BE2C (cell line): ENCODE measurements around the gene RASAL3.

ENCODE experiments used
- DNase-seq: peaks from one replicate; pipeline ENCODE4 v3.0.0-alpha.2; 2020
- H3K27me3 ChIP-seq: fragments of 250-450 bp; sonication (Bioruptor Pico); 2 replicates; pipeline ENCODE4 v1.5.1; 2020; ENCODE audit warnings: mild to moderate bottlenecking
- H3K36me3 ChIP-seq: fragments of 250-450 bp; sonication (Bioruptor Pico); 2 replicates; pipeline ENCODE4 v1.5.1; 2020; ENCODE audit warnings: mild to moderate bottlenecking
- H3K4me1 ChIP-seq: fragments of 250-450 bp; sonication (Bioruptor Pico); 2 replicates; pipeline ENCODE4 v1.5.1; 2020
- H3K4me3 ChIP-seq: 2 replicates; pipeline ENCODE4 v1.5.1; 2011; ENCODE audit warnings: low read depth, low read length
- H3K9me3 ChIP-seq: fragments of 250-450 bp; sonication (Bioruptor Pico); 2 replicates; pipeline ENCODE4 v1.5.1; 2020
- TF ChIP-seq, protein P1 (sequence below): IDR thresholded peaks from 2 replicates; pipeline ENCODE4 v1.5.1; 2012; ENCODE audit warnings: mild to moderate bottlenecking, low read depth, low read length

RASAL3 gene

DNA sequence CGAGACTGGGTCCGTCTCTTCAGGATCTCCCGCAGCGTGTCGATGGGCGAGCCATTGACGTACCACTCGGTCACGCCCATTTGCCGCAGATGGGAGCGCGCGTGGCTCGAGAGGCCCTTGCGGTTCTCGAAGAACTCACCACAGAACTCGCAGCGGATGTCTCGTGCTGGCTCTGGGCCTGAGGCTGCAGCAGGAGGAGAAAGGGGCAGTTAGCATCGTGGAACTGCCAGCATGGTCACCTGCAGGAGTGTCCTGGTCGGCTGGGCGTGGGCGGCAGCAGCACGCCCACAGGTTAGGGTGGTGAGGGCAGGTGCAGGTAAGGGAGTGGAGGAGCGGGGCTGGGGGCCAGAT, 37.0 kb downstream of the RASAL3 start:
- H3K9me3 ChIP-seq = no peaks in the 10 kb centered on the region; the same call in 1 of the 2 replicates
- no peaks in the 10 kb centered on the region for H3K27me3 ChIP-seq
- peaks cover 84% of the 10 kb centered on the region for H3K36me3 ChIP-seq
- no peak for DNase-seq
- TF ChIP-seq, protein P1, sequence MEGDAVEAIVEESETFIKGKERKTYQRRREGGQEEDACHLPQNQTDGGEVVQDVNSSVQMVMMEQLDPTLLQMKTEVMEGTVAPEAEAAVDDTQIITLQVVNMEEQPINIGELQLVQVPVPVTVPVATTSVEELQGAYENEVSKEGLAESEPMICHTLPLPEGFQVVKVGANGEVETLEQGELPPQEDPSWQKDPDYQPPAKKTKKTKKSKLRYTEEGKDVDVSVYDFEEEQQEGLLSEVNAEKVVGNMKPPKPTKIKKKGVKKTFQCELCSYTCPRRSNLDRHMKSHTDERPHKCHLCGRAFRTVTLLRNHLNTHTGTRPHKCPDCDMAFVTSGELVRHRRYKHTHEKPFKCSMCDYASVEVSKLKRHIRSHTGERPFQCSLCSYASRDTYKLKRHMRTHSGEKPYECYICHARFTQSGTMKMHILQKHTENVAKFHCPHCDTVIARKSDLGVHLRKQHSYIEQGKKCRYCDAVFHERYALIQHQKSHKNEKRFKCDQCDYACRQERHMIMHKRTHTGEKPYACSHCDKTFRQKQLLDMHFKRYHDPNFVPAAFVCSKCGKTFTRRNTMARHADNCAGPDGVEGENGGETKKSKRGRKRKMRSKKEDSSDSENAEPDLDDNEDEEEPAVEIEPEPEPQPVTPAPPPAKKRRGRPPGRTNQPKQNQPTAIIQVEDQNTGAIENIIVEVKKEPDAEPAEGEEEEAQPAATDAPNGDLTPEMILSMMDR = no peak
- H3K4me1 ChIP-seq = peaks cover 6% of the 10 kb centered on the region
- H3K4me3 ChIP-seq = no peak overlapping the region

DNA sequence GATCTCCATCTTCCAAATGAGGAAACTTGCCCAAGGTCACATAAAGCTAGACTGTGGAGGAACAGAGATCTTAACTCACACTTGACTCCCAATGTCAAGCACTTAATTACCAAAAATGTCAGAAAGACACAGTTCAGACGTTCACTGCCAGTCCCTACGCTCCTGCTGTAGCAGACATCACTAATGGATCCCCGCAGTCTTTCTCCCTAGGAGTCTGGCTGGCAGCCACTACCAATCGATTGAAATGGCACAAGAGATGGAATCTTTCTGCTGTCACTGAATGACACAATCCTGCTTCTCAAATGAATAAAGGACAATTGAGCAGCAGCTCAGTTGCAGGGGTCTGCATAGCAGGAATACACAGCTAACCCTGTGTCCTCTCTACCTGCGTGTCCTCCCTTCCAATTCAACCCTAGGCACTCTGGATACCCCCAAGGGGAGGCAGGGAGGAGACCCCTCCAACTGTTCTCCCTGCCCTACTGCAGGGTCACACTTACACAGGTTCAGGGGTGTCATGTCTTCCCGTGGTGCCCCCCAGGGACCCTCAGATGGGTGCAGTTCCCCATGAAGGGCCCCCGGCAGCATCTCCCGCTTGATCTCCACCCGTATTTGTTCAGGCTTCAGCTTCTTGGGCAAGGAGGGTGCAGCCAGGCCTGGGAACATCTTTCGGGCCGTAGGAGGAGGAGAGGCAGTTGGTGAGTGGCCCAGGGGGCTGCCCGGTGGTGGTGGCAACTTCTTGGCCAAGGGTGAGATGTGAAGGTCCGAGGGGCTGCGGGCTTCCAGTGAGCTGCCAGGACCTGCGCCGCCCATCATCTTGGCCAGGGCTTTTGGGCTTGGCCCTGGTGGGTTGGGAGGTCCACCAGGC, 37.6 kb downstream of the RASAL3 start:
- H3K36me3 ChIP-seq = peaks cover 85% of the 10 kb centered on the region
- no peak for DNase-seq
- no peaks in the 10 kb centered on the region for H3K27me3 ChIP-seq
- TF ChIP-seq, protein P1 = no peak
- no peaks in the 10 kb centered on the region; the same call in 1 of the 2 replicates for H3K9me3 ChIP-seq
- peaks cover 11% of the 10 kb centered on the region for H3K4me1 ChIP-seq
- no peak overlapping the region for H3K4me3 ChIP-seq

DNA sequence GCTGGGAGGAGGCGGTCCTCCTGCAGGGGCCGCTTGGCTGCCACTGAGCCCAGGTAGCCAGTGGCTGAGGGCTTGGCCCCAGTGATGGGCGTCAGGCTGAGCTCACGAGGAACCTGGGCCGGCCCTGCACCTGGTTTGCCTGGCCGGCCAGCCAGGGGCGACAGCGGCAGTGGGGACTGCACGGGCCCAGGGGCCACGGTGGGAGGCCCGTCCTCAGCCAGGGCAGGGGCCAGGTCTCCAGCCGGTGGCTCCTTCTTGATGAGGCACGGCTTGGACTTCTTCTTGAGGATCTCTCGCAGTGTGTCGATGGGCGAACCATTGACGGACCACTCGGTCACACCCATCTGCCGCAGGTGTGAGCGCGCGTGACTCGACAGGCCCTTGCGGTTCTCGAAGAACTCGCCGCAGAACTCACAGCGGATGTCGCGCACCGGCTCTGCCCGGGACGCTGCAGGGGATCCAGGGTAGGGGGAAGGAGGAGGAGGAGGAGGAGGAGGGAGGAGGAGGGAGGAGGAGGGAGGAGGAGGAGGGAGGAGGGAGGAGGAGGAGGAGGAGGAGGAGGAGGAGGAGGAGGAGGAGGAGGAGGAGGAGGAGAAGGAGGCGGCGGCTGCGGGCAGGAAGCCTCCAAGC, 38.9 kb downstream of the RASAL3 start:
- H3K36me3 ChIP-seq = peaks cover 80% of the 10 kb centered on the region
- H3K4me3 ChIP-seq = no peak overlapping the region
- H3K4me1 ChIP-seq = peaks cover 14% of the 10 kb centered on the region
- TF ChIP-seq, protein P1 = no peak
- no peak for DNase-seq
- no peaks in the 10 kb centered on the region; the same call in 1 of the 2 replicates for H3K9me3 ChIP-seq
- H3K27me3 ChIP-seq = no peaks in the 10 kb centered on the region

DNA sequence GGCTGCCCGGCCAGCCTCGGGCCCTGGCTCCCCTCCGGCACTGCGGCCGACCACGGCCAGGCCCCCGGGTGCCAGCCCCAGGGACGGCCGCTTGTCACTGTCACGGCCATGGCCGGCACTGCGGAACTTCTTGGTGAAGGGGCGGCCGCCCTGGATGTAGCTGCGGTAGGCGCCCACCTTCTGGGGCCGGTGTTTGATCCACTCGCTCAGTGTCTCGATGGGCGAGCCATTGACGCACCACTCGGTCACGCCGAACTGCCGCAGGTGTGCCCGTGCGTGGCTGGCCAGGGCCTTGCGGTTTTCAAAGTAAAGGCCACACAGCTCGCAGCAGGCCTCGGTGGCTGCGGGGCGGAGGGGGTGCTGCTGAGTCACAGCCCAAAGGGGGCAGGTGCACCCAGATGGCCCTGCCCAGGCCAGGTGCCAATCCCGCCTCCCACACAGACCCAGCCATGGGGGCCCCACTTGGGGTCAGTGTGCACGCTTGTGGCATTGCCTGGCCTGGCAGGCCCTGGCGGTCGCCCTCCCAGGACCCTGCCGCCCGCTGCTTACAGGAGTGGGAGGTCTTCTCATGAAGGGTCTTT, 39.6 kb downstream of the RASAL3 start:
- Histone ChIP-seq H3K36me3 (peaks cover 73% of the 10 kb centered on the region), H3K9me3 (no peaks in the 10 kb centered on the region; the same call in 1 of the 2 replicates), H3K4me3 (no peak overlapping the region), H3K27me3 (no peaks in the 10 kb centered on the region), H3K4me1 (peaks cover 14% of the 10 kb centered on the region)
- TF ChIP-seq, protein P1 = no peak
- DNase-seq = no peak

DNA sequence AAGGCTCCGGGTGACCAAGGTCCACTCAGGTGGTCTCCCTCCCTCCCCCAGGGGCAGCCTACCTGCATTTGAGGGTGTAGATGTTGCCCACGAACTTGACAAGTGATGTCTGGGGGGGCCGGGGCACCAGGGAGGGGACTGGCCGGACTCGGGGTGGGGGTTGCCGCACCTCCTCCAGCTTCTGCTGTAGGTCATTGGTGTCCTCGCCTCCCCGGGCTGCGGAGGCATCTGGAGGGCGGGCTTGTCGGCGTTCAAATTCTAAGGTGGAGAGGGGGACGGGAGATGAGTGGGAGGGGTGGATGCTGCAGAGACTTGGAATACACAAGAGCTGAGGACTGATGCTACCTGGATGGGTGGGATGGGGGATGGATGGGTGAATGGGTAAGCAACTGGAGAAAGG, 40.2 kb downstream of the RASAL3 start:
- H3K36me3 ChIP-seq = peaks cover 68% of the 10 kb centered on the region
- TF ChIP-seq, protein P1 = no peak

DNA sequence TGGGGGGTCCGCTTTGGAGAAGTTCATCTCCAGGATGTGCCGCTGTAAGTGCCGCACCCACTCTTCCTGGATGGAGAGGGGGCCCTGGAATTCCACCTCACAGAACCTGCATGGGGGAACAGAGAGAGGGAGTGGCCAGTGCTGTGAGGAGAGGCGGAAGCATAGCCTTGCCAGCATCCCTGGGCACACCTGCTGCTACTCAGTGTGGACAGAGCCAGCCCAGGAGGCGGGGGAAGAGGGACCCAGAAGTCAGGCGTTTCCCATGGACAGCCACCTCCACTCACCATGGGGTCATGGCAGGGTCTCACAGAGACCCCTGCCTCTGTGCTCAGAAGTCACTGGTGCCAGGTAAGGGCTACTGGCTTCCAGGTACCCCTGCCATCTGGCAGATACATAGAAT, 41.2 kb downstream of the RASAL3 start:
- DNase-seq = no peak
- TF ChIP-seq, protein P1 = no peak
- Histone ChIP-seq H3K4me1 (peaks cover 14% of the 10 kb centered on the region), H3K36me3 (peaks cover 62% of the 10 kb centered on the region), H3K27me3 (no peaks in the 10 kb centered on the region), H3K4me3 (no peak overlapping the region), H3K9me3 (no peaks in the 10 kb centered on the region; the same call in 1 of the 2 replicates)

More for the DNA sequence above, 40.2 kb downstream of the RASAL3 start:
- Histone ChIP-seq H3K9me3 (no peaks in the 10 kb centered on the region; the same call in 1 of the 2 replicates), H3K4me1 (peaks cover 14% of the 10 kb centered on the region), H3K4me3 (no peak overlapping the region), H3K27me3 (no peaks in the 10 kb centered on the region)
- DNase-seq = no peak
